Thoracic aorta (tissue), 2 donors: ENCODE results near the gene DNAJC11. TPM values are rescaled to one million over a fixed set of nuclear protein-coding genes. Genes with fewer than 3 reads are reported as not detected.

Experiments
- ATAC-seq: fragments of 150-250 bp; one replicate; pipeline ENCODE4 v1.8.0; 2017; ENCODE audit warnings: low read depth; ENCODE audit not compliant: insufficient number of reproducible peaks, low FRiP score
- DNase-seq: peaks from one replicate; pipeline ENCODE4 v3.0.0-alpha.2; 2020; ENCODE audit warnings: low spot score
- H3K27ac ChIP-seq, 2 donors: fragments of 200-600 bp; sonication (generic); 1 replicate in 1 of 2; 2 replicates in 1 of 2; pipeline ENCODE4 v1.5.1; 2016; ENCODE audit warnings: mild to moderate bottlenecking in 2 of 2, moderate library complexity in 2 of 2
- H3K27me3 ChIP-seq: fragments of 200-600 bp; sonication (generic); replicated peaks from 2 replicates; pipeline ENCODE4 v1.6.0; 2016; ENCODE audit warnings: mild to moderate bottlenecking; ENCODE audit not compliant: insufficient read depth
- H3K36me3 ChIP-seq: fragments of 200-600 bp; sonication (generic); one replicate; pipeline ENCODE4 v1.5.1; 2016
- H3K4me1 ChIP-seq, 2 donors: fragments of 200-600 bp; sonication (generic); 1 replicate in 1 of 2; 2 replicates in 1 of 2; pipeline versions ENCODE4 v1.5.1 to v1.6.0; 2016; ENCODE audit warnings: low read depth in 2 of 2, mild to moderate bottlenecking in 1 of 2; ENCODE audit not compliant: control insufficient read depth in 1 of 2
- H3K4me3 ChIP-seq: fragments of 200-600 bp; sonication (generic); 2 replicates; pipeline ENCODE4 v1.5.1; 2016; ENCODE audit warnings: mild to moderate bottlenecking
- H3K9me3 ChIP-seq: fragments of 200-600 bp; sonication (generic); 2 replicates; pipeline ENCODE4 v1.5.1; 2016
- CTCF ChIP-seq: fragments of 200-600 bp; sonication (generic); IDR thresholded peaks from one replicate; pipeline ENCODE4 v1.5.1; 2019; ENCODE audit warnings: antibody characterized with exemption
- total RNA-seq, 2 donors: library from RNA; depleted of rRNA; stranded (reverse); fragments of >200 nt; gene quantifications; one replicate each; pipeline versions ENCODE4 v1.1.0 to v1.2.3, GENCODE V29; 2016

The DNAJC11 gene
- total RNA-seq, 2 donors from 2014 or later, result 19.4 to 40.4 TPM

GRCh38 chr1:6585081-6585722 is 116.4 kb downstream of the DNAJC11 start:
- DNase-seq (no peak), ATAC-seq (no peak)
- Histone ChIP-seq H3K9me3 (no peaks in the 10 kb centered on the region), H3K4me3 (no peak overlapping the region), H3K36me3 (peaks cover 23% of the 10 kb centered on the region), H3K27ac (no peak overlapping the region), H3K27me3 (no peaks in the 10 kb centered on the region), H3K4me1 (peaks cover 27 to 63% of the 10 kb centered on the region in 2 donors)
- TF ChIP-seq CTCF, result no peak

Other genes starting within 250 kb of the DNAJC11 start
- 10 to 100 TPM in 1 of 2 donors, 1 to 10 TPM in 1; 9.5 to 48.2 TPM for gene TNFRSF25, start 235.6 kb downstream of the DNAJC11 start, total RNA-seq
- 10 to 100 TPM; 23.4 to 32.9 TPM for gene PLEKHG5, start 210.1 kb downstream of the DNAJC11 start, total RNA-seq
- gene NOL9, start 147.3 kb downstream of the DNAJC11 start, total RNA-seq, result 10 to 100 TPM; 15.3 to 38.9 TPM
- gene TAS1R1, start 146.5 kb downstream of the DNAJC11 start, total RNA-seq, result under 1 TPM in 1 of 2 donors, not detected in 1; 0.81 TPM
- gene ZBTB48, start 121.8 kb downstream of the DNAJC11 start, total RNA-seq, result 10 to 100 TPM; 20.7 to 28.9 TPM
- gene KLHL21, start 98.9 kb downstream of the DNAJC11 start, total RNA-seq, result 100 to 1,000 TPM; 142 to 156 TPM
- gene PHF13, start 88.1 kb downstream of the DNAJC11 start, total RNA-seq, result 10 to 100 TPM; 14.6 to 17.7 TPM
- 10 to 100 TPM; 14.1 to 18.7 TPM for gene THAP3, start 76.9 kb downstream of the DNAJC11 start, total RNA-seq
- gene CAMTA1, start 83.6 kb upstream of the DNAJC11 start, total RNA-seq, result 100 to 1,000 TPM; 105 to 113 TPM